Epithelial cell of esophagus (primary cell): ENCODE results near the gene TMEM101.
"Not testable (repeated sequence)": the region's sequence is repeated elsewhere in the genome, so short reads cannot be mapped to it uniquely, and the experiment has no call there.

Experiments used
- DNase-seq: peaks from one replicate; pipeline ENCODE4 v3.0.0; 2010; ENCODE audit warnings: low read depth
- H3K4me3 ChIP-seq: 2 replicates; pipeline ENCODE4 v1.5.1; 2011; ENCODE audit warnings: mild to moderate bottlenecking, low read length, control low read depth
- CTCF ChIP-seq: IDR thresholded peaks from 2 replicates; pipeline ENCODE4 v1.5.1; 2011; ENCODE audit warnings: low read depth, mild to moderate bottlenecking, low read length, control low read depth, inconsistent platforms; ENCODE audit not compliant: insufficient read depth; ENCODE audit errors: missing control alignments

Gene TMEM101

GRCh38 chr17:44037471-44037870 is 22.7 kb upstream of the TMEM101 start:
- H3K4me3 ChIP-seq: no peak overlapping the region
- no peak for TF ChIP-seq CTCF
- no peak for DNase-seq

- not testable (repeated sequence) for H3K4me3 ChIP-seq, DNase-seq
These were observed 19.9 kb upstream of the TMEM101 start for GRCh38 chr17:44034688-44035087.

GRCh38 chr17:44033861-44034408 is 19.2 kb upstream of the TMEM101 start:
- H3K4me3 ChIP-seq: no peak overlapping the region
- no peak for TF ChIP-seq CTCF
- DNase-seq: no peak

- DNase-seq: no peak
- TF ChIP-seq CTCF: no peak
- H3K4me3 ChIP-seq: no peak overlapping the region
These were observed 15.7 kb upstream of the TMEM101 start for GRCh38 chr17:44030482-44030881.

- no peak overlapping the region for H3K4me3 ChIP-seq
- no peak for TF ChIP-seq CTCF
- DNase-seq: no peak
These were observed 15.0 kb upstream of the TMEM101 start for GRCh38 chr17:44029736-44030135.

- no peak for TF ChIP-seq CTCF
- no peak for DNase-seq
- no peak overlapping the region for H3K4me3 ChIP-seq
These were observed 10.1 kb upstream of the TMEM101 start for GRCh38 chr17:44024853-44025252.

GRCh38 chr17:44024271-44024663 is 9.5 kb upstream of the TMEM101 start:
- DNase-seq: no peak
- TF ChIP-seq CTCF: no peak
- no peak overlapping the region for H3K4me3 ChIP-seq
